CD4-positive, alpha-beta T cell treated with Interleukin-4 for 4 hours (primary cell): ENCODE results near the gene TWIST1.

Experiments
- DNase-seq: peaks from one replicate; pipeline ENCODE4 v3.0.0-alpha.2; 2020

TWIST1 gene

DNA sequence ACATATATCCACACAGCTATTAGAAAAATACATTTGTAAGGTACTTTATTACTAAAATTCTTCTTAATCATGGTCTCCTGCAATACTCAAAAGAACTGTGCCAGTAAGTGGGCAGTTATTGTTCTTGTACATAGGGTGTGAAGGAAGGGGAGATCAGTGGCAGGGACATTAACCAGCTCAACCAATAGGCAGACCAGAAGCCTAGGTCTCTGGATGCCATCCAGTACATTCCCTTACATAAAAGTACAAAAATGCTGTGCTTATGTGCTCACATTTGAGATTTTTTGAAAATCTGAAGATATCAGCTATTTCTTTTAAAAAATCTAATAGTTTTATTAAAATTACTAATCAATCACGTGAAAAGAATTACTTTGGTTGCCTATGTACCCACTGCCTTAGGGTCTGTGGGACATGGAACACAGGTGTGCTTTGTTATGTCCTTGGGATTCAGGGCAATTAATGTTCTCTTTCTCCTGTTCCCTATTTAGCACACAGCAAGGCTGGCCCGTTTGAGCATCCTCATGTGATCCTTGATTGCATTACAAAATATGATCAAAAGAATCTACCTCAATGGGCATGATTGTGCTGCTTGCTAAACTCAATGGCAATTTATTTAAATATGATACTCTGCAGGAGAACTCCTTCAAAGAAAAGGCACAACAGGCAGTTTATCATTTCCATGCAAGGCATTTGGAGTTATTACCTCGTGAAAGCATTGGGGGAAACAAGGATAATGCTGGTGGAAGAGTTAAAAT lies 22.7 kb downstream of the TWIST1 start:
- no peak for DNase-seq

DNA sequence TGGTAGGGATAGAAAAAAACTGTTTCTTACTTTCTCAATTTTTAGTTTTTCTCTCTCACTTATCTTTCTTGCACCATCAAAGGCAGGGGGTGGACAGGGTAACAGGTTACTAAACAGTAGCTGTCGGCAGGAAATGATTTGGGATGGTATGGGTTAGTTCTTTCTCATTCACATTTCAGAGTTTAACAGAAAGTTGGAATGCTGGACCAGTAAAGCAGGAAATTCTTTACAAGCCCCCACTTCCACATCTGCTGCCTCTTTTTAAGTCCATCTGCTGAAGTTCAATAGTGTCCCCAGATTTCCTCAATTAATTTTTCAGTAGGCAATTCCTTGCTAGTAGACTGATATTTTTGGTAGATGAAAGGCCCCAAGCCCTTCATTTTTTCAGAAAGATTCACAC lies 23.3 kb downstream of the TWIST1 start:
- no peak for DNase-seq

DNA sequence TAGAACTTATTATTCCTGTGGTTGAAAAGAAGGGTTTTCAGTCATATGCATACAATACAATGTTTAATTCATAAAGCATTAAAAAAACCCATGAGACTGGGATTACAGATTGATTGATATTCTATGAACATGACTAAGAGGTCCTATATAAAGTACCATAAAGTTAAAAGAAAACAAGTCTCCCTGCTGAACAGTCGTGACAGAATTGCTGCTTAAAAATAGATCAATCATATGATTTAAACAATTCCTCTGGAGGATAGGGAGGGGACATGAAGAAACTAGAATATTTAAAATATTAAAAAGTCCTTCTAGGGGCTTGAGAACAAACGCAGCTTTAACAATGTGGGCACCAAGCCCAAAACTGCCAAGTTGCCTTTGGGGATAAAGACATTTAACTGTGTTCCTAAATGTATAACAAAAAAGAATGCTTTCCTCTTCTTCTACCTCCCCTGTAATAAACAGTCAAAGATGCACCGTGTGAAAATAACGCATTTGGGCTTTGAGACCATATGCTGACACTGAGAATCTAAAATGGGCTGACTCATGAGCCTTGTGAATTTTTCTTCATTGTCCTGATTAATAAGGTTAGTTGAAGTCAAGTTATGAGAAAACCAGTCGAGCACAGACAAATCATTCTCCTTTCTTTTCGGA lies 25.8 kb downstream of the TWIST1 start:
- DNase-seq = no peak

DNA sequence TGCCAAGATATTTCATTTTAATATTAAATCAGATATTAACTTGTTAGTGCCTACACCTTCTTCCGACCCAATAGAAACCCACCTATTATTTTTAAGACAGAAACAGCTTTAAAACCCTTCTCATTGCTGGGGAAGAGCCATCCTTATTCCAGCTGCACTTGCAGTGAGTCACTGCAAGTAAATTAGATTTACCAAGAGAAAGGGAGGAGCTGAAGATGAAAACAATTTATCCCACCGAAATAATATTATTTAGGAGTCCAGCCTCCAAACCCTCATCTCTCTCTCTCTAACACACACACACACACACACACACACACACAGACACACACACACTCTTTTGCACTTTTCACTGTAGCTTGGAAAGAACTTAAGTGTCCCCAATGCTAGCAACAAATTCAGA lies 26.9 kb downstream of the TWIST1 start:
- DNase-seq = no peak

DNA sequence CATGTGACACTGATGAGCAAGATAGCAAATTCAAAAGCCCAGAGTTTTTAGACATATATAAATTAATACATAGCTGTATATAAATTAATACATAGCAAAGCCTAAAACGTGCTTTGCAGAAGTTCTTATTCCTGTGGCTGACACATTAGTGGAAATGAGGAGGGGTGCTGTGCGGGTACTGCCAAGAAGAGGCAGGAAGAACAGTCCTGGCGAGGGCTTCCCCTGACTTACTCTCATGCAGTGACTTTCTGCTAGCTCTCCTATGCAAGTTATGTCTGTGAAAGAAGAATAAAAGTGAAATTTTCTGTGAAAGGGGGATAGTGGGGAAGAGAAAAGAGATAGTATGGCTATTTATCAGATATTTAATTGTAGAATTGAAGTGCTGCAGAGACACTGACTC lies 27.6 kb downstream of the TWIST1 start:
- no peak for DNase-seq

DNA sequence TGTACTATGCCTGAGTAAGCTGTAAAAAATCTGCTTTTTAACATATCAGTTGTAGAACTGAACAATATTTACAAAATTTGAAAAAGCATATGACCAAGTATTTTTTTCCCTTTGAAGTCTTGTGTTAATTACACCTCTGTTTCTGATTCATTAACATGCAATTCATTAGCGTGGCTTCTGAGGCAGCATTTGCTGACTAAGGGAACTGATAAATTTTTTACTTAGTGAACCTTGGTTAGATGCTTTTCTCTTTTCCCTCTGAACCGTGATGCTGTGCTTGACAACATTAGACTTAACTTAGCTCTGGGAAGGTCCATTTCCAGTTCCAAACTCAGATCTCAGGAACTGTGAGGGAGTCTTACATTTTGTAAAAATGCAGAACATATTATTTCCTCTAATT lies 28.1 kb downstream of the TWIST1 start:
- DNase-seq = no peak

DNA sequence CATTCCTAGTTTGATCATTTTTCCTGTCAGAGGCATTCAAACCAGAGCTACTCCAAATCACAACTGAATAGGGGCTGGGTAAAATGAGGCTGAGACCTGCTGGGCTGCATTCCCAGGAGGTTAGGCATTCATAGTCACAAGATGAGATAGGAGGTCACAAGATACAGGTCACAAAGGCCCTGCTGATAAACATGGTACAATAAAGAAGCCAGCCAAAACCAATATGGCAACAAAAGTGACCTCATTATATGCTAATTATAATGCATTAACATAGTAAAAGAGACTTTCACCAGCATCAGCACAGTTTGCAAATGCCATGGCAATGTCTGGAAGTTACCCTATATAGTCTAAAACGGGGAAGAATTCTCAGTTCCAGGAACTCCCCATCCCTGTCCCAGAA lies 37.3 kb downstream of the TWIST1 start:
- DNase-seq = no peak

DNA sequence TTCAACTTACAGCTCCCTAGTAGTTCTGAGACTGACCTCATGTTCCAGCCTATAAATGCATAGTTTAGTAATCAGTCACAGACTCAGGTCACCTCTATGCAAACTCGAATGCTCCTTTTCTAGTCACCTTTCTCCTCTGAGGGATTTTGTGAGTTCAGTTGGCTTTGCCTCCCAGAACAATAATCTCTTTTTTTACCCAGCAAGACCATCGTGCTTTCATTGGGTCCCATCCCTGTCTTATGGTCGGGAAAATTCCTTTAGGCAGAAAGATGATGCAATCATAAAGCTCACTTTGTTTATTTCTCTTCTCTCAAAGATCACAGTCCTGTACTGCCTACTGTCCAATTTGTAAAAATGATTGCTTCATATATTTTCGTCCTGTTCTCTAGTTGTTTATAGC lies 38.4 kb downstream of the TWIST1 start:
- no peak for DNase-seq

DNA sequence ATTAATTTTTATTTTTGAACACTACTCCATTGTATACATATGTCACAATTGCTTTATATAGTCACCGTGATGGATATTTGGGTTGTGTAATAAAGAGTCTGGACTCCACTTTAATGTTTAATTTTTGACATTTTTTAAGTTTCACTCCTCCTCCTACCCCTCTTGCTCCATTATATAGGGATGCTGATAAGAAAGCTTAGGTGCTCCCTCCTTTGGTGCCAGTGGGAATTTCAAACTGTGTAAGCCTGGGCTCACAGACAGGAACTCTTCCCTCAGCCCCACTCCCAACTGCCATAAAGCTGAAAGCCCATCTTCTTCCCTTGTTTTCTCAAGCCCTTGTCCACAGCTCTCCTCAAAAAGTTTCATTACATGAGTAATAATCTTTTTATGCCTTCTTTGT lies 47.6 kb downstream of the TWIST1 start:
- DNase-seq = no peak

DNA sequence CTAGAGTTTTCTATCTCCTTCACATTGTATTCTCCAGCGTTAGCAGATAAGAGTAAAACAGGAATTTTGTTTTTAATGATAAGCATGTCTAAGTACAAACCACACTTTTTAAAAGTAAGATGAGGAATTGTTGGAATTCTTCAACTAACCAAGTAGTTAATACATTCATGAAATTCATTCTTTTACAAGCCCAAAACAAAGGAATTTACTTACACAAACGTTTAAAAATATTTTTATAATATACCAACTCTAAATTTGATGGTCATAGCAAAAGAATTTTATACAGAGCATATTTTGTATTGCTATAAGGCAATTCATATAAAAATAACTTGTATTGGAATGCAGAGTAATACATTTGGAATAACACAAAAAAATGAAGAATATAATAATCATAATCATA lies 51.3 kb downstream of the TWIST1 start:
- no peak for DNase-seq
